HCT116 (cell line): Measurements from ENCODE around the gene ANKRD13B.

Source experiments
- CTCF ChIP-seq, 3 experiments: fragments of 200-600 bp in 1 of 3; sonication (generic) in 1 of 3; IDR thresholded peaks in 2 of 3; conservative IDR thresholded peaks in 1 of 3; 2 replicates each; pipeline ENCODE4 v1.5.1; 2012 to 2017; ENCODE audit warnings: low read depth in 2 of 3, low read length in 2 of 3, antibody characterized with exemption in 1 of 3, borderline replicate concordance in 1 of 3, control low read depth in 1 of 3, mild to moderate bottlenecking in 1 of 3, mixed read lengths in 1 of 3, mixed run types in 1 of 3, moderate library complexity in 1 of 3; ENCODE audit not compliant: insufficient read depth in 1 of 3
- EGR1 ChIP-seq: IDR thresholded peaks from 2 replicates; pipeline ENCODE4 v1.6.1; 2012; ENCODE audit warnings: low read depth
- ELF1 ChIP-seq: IDR thresholded peaks from 2 replicates; pipeline ENCODE4 v1.6.1; 2012; ENCODE audit warnings: low read depth, borderline replicate concordance
- EZH2 ChIP-seq: fragments of 200-600 bp; sonication (generic); IDR thresholded peaks from 2 replicates; pipeline ENCODE4 v1.6.1; 2017; ENCODE audit warnings: antibody characterized with exemption, mixed run types
- FOSL1 ChIP-seq: IDR thresholded peaks from 2 replicates; pipeline ENCODE4 v1.6.1; 2012; ENCODE audit warnings: low read depth
- POLR2A ChIP-seq: IDR thresholded peaks from 2 replicates; pipeline ENCODE4 v1.7.0; 2011; ENCODE audit warnings: borderline replicate concordance; ENCODE audit not compliant: insufficient read depth, insufficient read length; ENCODE audit errors: extremely low read depth
- POLR2AphosphoS5 ChIP-seq: IDR thresholded peaks from 2 replicates; pipeline ENCODE4 v1.6.1; 2011; ENCODE audit warnings: mild to moderate bottlenecking, low read depth, low read length, moderate library complexity
- YY1 ChIP-seq: IDR thresholded peaks from 2 replicates; pipeline ENCODE4 v1.6.1; 2011; ENCODE audit warnings: low read length, low read depth, moderate library complexity, mild to moderate bottlenecking; ENCODE audit not compliant: insufficient replicate concordance; ENCODE audit errors: extremely low read depth
- TF ChIP-seq, protein P1 (sequence below): IDR thresholded peaks from 2 replicates; pipeline ENCODE4 v1.6.1; 2012
- TF ChIP-seq, protein P2 (sequence below): IDR thresholded peaks from 2 replicates; pipeline ENCODE4 v1.6.1; 2012
- TF ChIP-seq, protein P3 (sequence below): IDR thresholded peaks from 2 replicates; pipeline ENCODE4 v1.6.1; 2011; ENCODE audit warnings: mild to moderate bottlenecking, low read length, moderate library complexity; ENCODE audit not compliant: insufficient replicate concordance; ENCODE audit errors: extremely low read depth
- TF ChIP-seq, protein P4 (sequence below): IDR thresholded peaks from 2 replicates; pipeline ENCODE4 v1.6.1; 2012; ENCODE audit warnings: low read depth

DNA sequence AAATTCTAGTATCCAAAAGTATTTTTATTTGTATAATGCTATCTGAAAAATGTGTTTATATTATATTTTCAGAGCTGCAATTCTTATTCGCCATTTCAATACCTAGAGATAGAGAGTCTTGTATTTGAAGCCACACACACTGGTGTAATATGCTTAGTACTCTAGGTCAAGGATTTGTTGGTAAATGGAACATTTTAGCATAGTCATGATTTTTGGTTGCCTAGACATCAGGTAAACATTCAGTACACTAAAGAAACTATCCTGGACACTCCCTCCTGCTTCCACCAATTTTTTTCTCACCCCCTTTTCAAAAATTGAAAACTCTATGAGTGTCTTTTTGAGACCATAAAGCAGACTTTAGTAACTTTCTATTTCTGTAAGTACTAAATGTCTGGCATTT, 46.8 kb upstream of the ANKRD13B start:
- TF ChIP-seq CTCF (IDR thresholded peaks at IDR 0.05 in 2 of 3, conservative IDR thresholded peaks at IDR 0.05 in 1 of 3; ENCODE audit: borderline replicate concordance in 1 of 3, insufficient read depth in 1 of 3, low read depth in 2 of 3, low read length in 2 of 3) (no peak), POLR2AphosphoS5 (no peak), EZH2 (no peak), YY1 (no peak), EGR1 (no peak), POLR2A (no peak), FOSL1 (no peak), ELF1 (no peak)
- TF ChIP-seq, protein P1, sequence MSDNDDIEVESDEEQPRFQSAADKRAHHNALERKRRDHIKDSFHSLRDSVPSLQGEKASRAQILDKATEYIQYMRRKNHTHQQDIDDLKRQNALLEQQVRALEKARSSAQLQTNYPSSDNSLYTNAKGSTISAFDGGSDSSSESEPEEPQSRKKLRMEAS, result no peak
- TF ChIP-seq, protein P2, sequence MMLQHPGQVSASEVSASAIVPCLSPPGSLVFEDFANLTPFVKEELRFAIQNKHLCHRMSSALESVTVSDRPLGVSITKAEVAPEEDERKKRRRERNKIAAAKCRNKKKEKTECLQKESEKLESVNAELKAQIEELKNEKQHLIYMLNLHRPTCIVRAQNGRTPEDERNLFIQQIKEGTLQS, result no peak
- TF ChIP-seq, protein P3, sequence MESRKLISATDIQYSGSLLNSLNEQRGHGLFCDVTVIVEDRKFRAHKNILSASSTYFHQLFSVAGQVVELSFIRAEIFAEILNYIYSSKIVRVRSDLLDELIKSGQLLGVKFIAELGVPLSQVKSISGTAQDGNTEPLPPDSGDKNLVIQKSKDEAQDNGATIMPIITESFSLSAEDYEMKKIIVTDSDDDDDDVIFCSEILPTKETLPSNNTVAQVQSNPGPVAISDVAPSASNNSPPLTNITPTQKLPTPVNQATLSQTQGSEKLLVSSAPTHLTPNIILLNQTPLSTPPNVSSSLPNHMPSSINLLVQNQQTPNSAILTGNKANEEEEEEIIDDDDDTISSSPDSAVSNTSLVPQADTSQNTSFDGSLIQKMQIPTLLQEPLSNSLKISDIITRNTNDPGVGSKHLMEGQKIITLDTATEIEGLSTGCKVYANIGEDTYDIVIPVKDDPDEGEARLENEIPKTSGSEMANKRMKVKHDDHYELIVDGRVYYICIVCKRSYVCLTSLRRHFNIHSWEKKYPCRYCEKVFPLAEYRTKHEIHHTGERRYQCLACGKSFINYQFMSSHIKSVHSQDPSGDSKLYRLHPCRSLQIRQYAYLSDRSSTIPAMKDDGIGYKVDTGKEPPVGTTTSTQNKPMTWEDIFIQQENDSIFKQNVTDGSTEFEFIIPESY, result no peak
- TF ChIP-seq, protein P4, sequence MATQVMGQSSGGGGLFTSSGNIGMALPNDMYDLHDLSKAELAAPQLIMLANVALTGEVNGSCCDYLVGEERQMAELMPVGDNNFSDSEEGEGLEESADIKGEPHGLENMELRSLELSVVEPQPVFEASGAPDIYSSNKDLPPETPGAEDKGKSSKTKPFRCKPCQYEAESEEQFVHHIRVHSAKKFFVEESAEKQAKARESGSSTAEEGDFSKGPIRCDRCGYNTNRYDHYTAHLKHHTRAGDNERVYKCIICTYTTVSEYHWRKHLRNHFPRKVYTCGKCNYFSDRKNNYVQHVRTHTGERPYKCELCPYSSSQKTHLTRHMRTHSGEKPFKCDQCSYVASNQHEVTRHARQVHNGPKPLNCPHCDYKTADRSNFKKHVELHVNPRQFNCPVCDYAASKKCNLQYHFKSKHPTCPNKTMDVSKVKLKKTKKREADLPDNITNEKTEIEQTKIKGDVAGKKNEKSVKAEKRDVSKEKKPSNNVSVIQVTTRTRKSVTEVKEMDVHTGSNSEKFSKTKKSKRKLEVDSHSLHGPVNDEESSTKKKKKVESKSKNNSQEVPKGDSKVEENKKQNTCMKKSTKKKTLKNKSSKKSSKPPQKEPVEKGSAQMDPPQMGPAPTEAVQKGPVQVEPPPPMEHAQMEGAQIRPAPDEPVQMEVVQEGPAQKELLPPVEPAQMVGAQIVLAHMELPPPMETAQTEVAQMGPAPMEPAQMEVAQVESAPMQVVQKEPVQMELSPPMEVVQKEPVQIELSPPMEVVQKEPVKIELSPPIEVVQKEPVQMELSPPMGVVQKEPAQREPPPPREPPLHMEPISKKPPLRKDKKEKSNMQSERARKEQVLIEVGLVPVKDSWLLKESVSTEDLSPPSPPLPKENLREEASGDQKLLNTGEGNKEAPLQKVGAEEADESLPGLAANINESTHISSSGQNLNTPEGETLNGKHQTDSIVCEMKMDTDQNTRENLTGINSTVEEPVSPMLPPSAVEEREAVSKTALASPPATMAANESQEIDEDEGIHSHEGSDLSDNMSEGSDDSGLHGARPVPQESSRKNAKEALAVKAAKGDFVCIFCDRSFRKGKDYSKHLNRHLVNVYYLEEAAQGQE, result no peak
